ENCODE results near the gene PEAK1. TPM values are rescaled to one million over a fixed set of nuclear protein-coding genes. Genes with fewer than 3 reads are reported as not detected.

PEAK1 gene
- total RNA-seq, 1 experiment from 2014 or later: 25.9 TPM

DNA sequence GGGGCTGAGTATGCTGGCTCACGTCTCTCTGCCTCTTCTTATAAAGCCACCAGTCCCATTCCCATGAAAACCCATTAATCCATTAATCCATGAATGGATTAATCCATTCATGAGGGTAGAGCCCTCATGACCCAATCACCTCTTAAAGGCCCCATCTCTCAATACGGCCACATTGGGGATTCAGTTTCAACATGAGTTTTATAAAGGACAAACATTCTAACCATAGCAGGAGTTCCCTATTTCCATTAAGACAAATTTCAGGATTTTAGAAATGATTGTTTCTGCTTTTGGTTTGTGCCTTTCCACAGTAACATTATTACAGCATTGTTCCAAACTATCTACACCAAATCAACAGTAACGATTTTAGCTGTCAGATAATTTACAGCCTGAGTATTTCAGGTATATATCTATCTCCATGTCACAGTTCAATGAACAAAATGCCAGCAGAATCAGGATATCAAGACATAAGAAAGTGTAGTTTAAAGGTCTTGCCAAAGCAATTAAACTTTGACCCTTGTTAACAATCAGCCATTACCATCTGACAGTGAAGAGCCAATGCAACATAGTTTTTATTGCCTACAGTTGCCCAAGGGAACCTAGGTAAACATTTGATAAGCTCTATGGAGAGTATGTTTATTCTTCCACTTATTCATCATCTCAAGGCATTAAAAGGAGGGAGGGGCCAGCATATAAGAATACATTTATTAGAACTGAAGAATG, 352.8 kb downstream of the PEAK1 start:
- DNase-seq (ENCODE audit: low spot score): peak; percentile 96

- peak; percentile 56 for DNase-seq (ENCODE audit: low spot score)
Measured at GRCh38 chr15:77064539-77065308, 355.2 kb downstream of the PEAK1 start.

- peak; percentile 18 for DNase-seq (ENCODE audit: low spot score)
Measured at GRCh38 chr15:77064063-77064462, 355.8 kb downstream of the PEAK1 start.

GRCh38 chr15:77063249-77063648, 356.7 kb downstream of the PEAK1 start:
- peak; percentile 1 for DNase-seq (ENCODE audit: low spot score)

DNA sequence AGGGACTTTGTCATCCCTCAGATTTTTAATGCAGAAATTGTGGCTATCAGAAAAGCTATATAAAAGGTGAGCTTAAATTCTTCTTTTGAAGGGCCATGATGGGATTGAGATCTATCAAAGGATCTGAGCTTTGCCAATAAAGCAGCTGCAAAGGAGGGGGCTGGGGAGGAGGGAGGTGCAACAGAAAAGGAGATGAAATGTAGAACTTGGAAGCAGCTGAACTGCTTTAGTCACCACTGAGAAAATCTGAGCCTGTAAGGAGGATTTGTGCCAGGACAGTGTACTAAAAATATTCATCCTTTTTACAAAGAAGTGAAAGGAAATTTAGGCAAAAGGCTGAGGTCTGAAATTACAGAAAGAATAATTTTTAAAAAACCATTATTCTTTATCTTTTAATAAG, 359.4 kb downstream of the PEAK1 start:
- no peak for DNase-seq (ENCODE audit: low spot score)

DNA sequence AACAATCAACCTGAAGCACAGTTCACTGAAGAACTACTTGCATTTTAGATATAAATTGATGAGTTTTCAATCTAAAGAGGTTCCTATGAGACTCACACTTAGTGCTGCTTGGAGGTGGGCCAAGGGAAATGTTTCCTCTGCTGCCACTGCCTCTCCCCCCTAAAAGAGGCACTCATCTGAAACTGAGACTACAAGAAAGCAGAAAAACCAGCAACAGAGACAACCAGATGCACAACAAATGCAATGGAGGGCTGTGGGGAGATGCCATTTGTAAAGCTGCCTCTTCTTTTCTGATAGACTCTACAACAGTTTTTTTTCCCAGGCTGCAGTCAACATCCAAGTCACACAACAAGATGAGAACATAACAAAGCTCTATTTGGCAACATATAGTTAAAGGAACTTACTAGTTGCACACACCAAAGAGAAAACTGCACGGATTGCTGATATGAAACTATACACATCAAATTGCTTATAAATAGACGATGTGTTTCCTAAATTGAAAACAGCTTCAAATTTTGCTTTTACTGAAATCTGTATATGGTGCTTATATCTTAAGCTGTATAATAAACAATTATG, 360.0 kb downstream of the PEAK1 start:
- DNase-seq (ENCODE audit: low spot score): no peak

GRCh38 chr15:77058468-77058867, 361.4 kb downstream of the PEAK1 start:
- no peak for DNase-seq (ENCODE audit: low spot score)

- no peak for DNase-seq (ENCODE audit: low spot score)
Measured at GRCh38 chr15:77057685-77058084, 362.2 kb downstream of the PEAK1 start.

DNA sequence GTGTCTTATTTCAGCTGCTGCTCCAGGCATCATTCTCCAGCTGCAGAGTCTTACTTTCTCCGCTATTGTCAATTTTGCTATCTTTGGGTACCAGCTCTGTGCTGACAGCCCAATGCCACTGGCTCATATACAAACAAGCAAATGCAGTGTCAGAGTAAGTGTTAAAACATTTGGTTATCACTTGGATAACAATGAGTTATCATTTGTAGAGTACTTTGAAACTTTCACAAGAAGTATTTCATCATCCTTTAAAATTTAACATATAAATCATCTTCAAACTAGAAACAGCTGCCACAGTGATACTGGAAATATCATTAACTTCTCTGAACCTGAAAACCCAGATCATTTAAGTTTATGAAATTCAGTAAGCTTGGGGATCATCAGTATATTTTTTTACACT, 362.8 kb downstream of the PEAK1 start:
- no peak for DNase-seq (ENCODE audit: low spot score)

DNA sequence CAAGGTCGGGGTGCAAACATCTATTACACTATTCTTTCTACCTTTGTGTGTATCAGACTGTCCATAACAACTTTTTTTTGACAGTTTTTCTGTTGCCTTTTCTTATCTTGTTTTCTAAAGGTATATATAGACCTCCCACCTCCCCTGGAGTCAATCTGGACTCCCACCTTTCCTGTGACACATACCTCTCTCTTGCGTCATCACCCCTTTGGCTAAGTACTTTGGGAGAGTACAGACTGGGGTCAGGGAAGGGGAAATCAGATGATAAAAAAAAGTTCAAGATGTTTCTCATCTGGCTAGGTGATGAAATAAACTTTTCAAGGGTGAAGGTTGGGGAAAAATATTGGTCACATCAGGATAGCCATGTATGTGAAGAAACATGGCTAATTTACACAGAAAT, 366.2 kb downstream of the PEAK1 start:
- no peak for DNase-seq (ENCODE audit: low spot score)

DNA sequence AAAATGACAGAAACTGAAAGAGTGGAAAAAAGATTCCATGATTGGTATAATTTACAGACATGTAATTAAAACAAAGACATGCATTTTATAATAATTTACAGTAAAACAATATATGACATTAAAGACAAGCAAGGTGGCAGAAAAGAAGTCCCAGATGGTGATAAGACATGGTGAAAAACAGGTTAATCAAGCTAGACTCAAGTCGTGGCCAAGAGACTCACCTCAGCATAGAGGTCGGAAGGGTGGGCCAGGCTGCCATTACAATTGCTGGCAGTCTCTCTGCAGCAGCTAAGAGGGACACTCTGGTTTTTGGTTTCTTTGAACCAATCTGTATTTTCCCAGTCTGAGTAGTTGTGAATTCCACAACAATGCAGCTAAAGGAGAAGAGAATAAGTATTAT, 367.3 kb downstream of the PEAK1 start:
- DNase-seq (ENCODE audit: low spot score): peak; percentile 66

Other genes with a start within 250 kb of the PEAK1 start
- gene HMG20A, start 784 bp upstream of the PEAK1 start, total RNA-seq (2014; rRNA removed; shearing (Covaris generic)): 22.4 and 22.7 TPM in 2 replicates
- gene LINGO1, start 212.8 kb upstream of the PEAK1 start, total RNA-seq (2014; rRNA removed; shearing (Covaris generic)): 0.16 and 0.31 TPM in 2 replicates